Naive B cell (primary cell): ENCODE measurements around the gene KDM2A. TPM values are rescaled to one million over a fixed set of nuclear protein-coding genes. Genes with fewer than 3 reads are reported as not detected.

Experiments
- ATAC-seq, 2 donors: fragments of 150-1000 bp; cut with Tn5 transposase; 2 replicates each; pipeline ENCODE4 v1.10.0; 2021; ENCODE audit warnings: low read depth in 2 of 2, mild to moderate bottlenecking in 2 of 2, moderate library complexity in 2 of 2
- DNase-seq: peaks from one replicate; pipeline ENCODE4 v3.0.0; 2022
- H3K27ac Mint-ChIP-seq, 6 donors: one replicate each; pipeline ENCODE4 v1.8.0; 2020 to 2022; ENCODE audit warnings: mild to moderate bottlenecking in 6 of 6, mixed read lengths in 6 of 6, moderate library complexity in 5 of 6, inconsistent platforms in 2 of 6
- H3K27me3 Mint-ChIP-seq, 3 donors: one replicate each; pipeline ENCODE4 v1.8.0; 2021 to 2022; ENCODE audit warnings: mixed read lengths in 3 of 3, mild to moderate bottlenecking in 1 of 3
- H3K36me3 Mint-ChIP-seq, 2 donors: one replicate each; pipeline ENCODE4 v1.8.0; 2020 to 2022; ENCODE audit warnings: mixed read lengths in 2 of 2, inconsistent platforms in 1 of 2, mild to moderate bottlenecking in 1 of 2
- H3K4me1 Mint-ChIP-seq, 3 donors: one replicate each; pipeline ENCODE4 v1.8.0; 2020 to 2022; ENCODE audit warnings: mixed read lengths in 3 of 3, inconsistent platforms in 1 of 3, mild to moderate bottlenecking in 1 of 3, moderate library complexity in 1 of 3
- H3K4me3 Mint-ChIP-seq, 8 donors: one replicate each; pipeline ENCODE4 v1.8.0; 2020 to 2022; ENCODE audit warnings: mild to moderate bottlenecking in 8 of 8, mixed read lengths in 8 of 8, moderate library complexity in 8 of 8, inconsistent platforms in 2 of 8
- H3K9me3 Mint-ChIP-seq, 7 donors: one replicate each; pipeline ENCODE4 v1.8.0; 2020 to 2022; ENCODE audit warnings: mixed read lengths in 7 of 7, mild to moderate bottlenecking in 5 of 7, inconsistent platforms in 2 of 7, moderate library complexity in 1 of 7
- polyA plus RNA-seq, 6 donors: library from polyadenylated mRNA; unstranded; fragments of 300-500 nt; fragmentation: Illumina TruSeq; gene quantifications; one replicate each; pipeline ENCODE4 v1.2.3, GENCODE V29; 2021; ENCODE audit warnings: low read depth in 6 of 6

Gene KDM2A
- polyA plus RNA-seq, 6 donors from 2014 or later = 3.6 to 26.3 (median 14.9) TPM

DNA sequence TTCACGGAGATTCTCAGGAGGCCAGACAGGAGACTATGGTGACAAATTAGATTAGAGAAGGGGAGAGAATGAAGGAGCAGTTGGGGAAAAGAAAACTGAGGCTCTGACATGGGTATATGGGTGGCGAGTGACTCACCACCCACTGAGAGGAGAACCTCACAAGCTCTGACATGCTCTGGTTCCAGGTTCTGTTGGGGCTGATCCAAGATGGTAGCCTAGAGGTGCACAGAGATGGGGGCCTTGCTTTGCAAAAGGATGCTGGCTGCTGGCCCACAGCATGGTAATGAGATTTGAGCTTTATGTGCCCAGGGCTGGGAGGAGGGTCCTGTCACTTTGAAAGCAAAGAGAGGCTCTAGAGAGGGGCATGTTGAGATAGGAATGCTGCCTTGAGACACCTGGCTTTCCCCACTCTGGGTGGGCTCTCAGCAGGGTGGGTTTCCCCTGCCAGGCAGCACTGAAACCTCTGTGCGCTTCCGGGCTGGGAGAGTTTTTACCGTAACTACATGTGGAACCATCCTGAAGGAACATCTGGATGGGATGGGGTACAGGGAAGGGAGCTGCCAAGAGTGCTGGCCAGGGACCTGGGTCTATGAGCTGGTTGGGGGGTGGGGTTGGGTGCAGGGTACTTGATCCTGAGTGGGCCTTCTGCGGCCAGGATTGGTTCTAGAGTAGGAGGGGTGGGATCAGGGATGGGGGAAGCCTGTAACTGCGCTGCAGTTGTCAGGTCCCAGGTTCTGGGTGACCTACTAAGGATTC lies 146.0 kb downstream of the KDM2A start:
- peaks cover 5 to 13% of the 10 kb centered on the region in 2 donors for H3K36me3 Mint-ChIP-seq
- no peak for DNase-seq

DNA sequence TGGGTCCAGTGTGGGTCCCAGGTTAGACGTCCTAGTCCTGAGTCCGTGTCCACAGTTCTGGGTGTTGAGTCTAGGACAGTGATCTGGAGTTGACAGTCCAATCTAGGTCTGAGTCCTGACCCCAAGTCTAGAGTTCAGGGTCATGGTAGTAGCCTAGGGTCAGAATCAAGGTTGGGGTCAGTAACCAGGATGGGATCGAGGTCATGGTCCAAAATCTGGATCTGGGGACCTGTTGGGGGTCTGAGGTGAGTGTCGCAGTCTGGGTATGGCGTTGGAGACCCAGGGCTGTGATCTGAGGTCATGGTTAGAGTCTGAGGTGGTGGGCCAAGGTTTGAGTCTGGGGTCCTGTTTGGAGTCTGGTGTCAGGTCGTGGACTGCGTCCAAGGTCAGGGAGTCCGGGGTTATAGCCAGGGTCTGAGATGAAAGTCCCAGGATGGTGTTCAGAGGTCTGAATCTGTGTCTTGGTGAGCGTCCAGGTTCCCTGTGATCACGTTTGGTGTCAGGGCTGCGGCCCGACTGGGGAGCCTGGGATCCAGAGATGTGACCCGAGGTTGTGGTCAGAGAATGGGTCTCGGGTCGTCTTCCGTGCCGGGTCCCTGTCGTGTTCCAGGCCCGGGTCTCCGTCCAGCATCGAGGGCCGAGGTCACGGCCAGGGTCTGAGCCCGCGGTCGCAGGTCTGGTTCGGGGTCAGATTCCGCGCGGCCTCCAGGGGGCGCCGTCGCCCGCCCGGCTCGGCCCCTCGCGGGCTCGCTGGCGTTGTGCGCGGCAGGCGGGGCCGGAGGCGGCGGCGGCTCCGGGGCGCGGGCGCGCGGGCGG lies 146.8 kb downstream of the KDM2A start:
- DNase-seq (peak; percentile 83), ATAC-seq (peak; percentile 59 to 68)
- Mint-ChIP-seq H3K4me3 (peak overlapping the region; percentile 71 to 99 (median 89)), H3K27me3 (peaks cover 0 to 7% (median 4%) of the 10 kb centered on the region in 3 donors), H3K4me1 (peaks cover 50 to 78% (median 70%) of the 10 kb centered on the region in 3 donors), H3K36me3 (peaks cover 5 to 13% of the 10 kb centered on the region in 2 donors), H3K27ac (peak overlapping the region in 5 of 6 donors; percentile 78 to 96 (median 94)), H3K9me3 (no peaks in the 10 kb centered on the region)

More for the DNA sequence above, 146.0 kb downstream of the KDM2A start:
- ATAC-seq = no peak
- H3K27me3 Mint-ChIP-seq = peaks cover 0 to 7% (median 4%) of the 10 kb centered on the region in 3 donors
- peak overlapping the region in 5 of 6 donors; percentile 43 to 96 (median 77) for H3K27ac Mint-ChIP-seq
- peak overlapping the region; percentile 55 to 99 (median 84) for H3K4me3 Mint-ChIP-seq
- no peaks in the 10 kb centered on the region for H3K9me3 Mint-ChIP-seq
- peaks cover 42 to 73% (median 63%) of the 10 kb centered on the region in 3 donors for H3K4me1 Mint-ChIP-seq

DNA sequence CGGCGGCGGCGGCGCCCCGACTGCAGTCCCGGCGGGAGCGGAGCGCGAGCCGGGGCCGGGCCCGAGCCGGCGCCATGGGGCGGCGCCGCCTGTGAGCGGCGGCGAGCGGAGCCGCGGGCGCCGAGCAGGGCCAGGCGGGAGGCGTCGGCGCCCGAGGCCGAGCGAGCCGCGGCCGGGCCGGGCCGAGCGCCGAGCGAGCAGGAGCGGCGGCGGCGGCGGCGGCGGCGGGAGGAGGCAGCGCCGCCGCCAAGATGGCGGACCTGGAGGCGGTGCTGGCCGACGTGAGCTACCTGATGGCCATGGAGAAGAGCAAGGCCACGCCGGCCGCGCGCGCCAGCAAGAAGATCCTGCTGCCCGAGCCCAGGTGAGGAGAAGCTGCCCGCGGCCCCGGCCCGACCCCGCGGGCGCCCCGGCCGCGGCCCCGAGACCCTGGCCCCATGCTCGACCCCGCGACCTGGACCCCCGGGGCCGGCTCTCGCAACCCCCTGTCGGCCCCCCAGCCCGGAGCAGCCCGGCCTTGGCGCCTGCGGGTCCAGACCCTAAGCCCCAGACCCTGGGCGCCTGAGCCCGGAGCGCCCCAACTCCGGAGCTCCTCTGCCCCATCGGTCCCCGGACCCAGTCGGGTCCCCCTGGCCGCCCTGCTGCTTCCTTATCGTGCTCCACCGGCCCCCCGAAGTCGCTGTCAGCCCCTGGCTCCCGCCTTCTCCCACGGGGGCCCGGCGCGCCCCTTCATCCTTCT lies 147.6 kb downstream of the KDM2A start, which contains the start of gene GRK2:
GRK2 (plus strand) TSS at position 25 of the 739 bp plus-strand sequence; CDS start at position 252, 227 bp downstream.
- peak; percentile 44 to 45 for ATAC-seq
- Mint-ChIP-seq H3K9me3 (no peaks in the 10 kb centered on the region), H3K36me3 (peaks cover 5 to 13% of the 10 kb centered on the region in 2 donors), H3K27ac (peak within 1 kb of the TSS; percentile 88 to 99 (median 96)), H3K27me3 (peaks cover 0 to 7% (median 4%) of the 10 kb centered on the region in 3 donors), H3K4me3 (peak within 1 kb of the TSS; percentile 95 to 100 (median 97)), H3K4me1 (peaks cover 58 to 81% (median 72%) of the 10 kb centered on the region in 3 donors)
- DNase-seq = no peak

GRCh38 chr11:67267188-67268080 lies 148.4 kb downstream of the KDM2A start:
- H3K4me3 Mint-ChIP-seq = peak overlapping the region; percentile 95 to 100 (median 97)

DNA sequence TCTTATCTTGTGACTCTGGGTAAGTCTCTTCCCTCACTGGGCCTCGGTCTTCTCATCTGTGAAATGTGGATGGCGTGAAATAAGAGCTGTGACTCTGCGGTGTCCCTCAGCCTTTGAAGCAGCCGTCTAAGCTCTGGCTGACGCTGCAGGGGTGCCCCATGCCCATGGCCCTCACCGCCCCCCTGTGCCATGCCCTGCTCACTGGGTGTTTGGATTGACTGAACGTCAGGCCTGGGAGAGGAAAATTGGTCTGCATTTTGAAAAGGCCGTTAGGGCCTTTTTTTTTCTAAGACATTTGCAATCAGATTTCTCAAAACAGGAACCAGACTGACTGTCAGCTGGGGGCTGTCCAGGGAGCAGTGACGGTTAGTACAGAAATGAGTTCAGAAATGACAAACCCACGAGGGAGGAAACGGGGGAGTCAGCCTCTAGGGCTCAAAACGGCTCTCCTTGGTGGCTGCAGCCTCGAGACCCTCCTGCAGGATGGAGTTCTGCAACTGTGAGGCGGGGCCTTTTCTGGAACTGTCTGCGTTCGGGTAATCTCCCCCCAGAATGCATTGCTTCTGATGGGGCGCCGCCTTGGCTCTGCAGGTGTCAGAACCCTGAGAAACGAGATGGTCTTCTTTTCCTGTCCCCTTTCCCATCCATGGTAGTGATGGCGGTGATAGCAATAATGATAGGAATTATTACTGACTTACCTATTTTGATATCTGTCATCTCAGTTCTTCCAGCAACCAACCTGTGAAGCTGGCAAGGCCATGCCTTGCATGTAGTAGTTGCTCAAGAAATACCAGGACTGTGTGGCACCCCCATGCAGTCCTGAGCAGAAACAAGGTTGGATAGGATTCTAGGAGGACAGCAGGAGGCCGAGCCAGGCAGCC lies 149.3 kb downstream of the KDM2A start:
- DNase-seq = peak; percentile 77
- ATAC-seq = peak; percentile 58 to 61
- Mint-ChIP-seq H3K36me3 (peaks cover 5 to 13% of the 10 kb centered on the region in 2 donors), H3K4me1 (peaks cover 55 to 82% (median 74%) of the 10 kb centered on the region in 3 donors), H3K4me3 (peak overlapping the region; percentile 95 to 100 (median 97)), H3K27ac (peak overlapping the region; percentile 88 to 99 (median 97)), H3K9me3 (no peaks in the 10 kb centered on the region), H3K27me3 (no peaks in the 10 kb centered on the region)

More at GRCh38 chr11:67267188-67268080, 148.4 kb downstream of the KDM2A start:
- H3K36me3 Mint-ChIP-seq = peaks cover 5 to 13% of the 10 kb centered on the region in 2 donors
- DNase-seq (no peak), ATAC-seq (no peak)
- no peaks in the 10 kb centered on the region for H3K9me3 Mint-ChIP-seq
- peak overlapping the region; percentile 88 to 99 (median 97) for H3K27ac Mint-ChIP-seq
- no peaks in the 10 kb centered on the region for H3K27me3 Mint-ChIP-seq
- H3K4me1 Mint-ChIP-seq = peaks cover 59 to 82% (median 74%) of the 10 kb centered on the region in 3 donors

GRCh38 chr11:67268962-67269268 lies 149.9 kb downstream of the KDM2A start:
- peaks cover 5 to 13% of the 10 kb centered on the region in 2 donors for H3K36me3 Mint-ChIP-seq
- H3K27ac Mint-ChIP-seq = peak overlapping the region in 5 of 6 donors; percentile 44 to 98 (median 96)

DNA sequence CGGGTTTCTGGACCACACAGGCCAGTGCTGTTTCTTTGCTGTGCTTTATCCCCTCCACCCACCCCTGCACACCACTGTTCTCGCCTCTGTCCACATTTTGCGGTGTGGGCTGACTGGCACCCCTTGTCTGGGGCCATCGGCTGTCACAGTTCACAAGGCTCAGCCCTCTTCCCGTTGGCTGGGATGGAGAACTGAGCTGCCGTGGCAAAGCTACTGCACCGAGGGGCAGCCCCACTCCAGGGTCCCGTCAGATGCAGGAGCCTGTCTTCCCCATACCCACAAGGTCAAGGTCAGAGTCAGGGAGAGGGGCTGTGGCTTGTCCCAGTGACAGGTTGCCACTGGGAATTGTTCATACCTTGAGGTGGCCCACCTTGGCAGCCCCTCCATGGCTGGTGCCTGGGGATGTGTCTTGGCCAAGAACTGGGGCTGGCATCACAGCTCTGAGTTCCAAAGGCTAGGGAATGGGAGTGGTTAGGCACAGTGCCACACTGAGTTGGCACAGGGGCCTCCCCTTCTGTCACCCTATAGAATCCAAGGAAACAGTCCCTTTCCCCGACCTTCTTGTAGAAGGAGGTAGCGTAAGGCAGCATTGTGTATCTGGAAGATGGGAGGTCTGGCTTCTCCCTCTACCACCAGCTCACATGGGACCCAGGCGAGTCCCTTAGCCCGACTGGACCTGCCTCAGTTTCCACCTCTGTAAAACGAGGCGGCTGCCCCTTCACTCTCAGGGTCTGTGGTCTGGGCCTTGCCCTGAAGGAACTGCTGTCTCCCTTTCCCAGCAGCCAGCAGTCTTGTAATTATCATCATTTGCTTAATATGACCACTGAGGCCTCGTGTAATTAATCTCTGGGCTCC lies 150.6 kb downstream of the KDM2A start:
- Mint-ChIP-seq H3K4me3 (peak overlapping the region; percentile 87 to 100 (median 96)), H3K36me3 (peaks cover 5 to 13% of the 10 kb centered on the region in 2 donors), H3K27me3 (no peaks in the 10 kb centered on the region), H3K27ac (peak overlapping the region; percentile 89 to 96 (median 92)), H3K9me3 (no peaks in the 10 kb centered on the region), H3K4me1 (peaks cover 61 to 87% (median 78%) of the 10 kb centered on the region in 3 donors)
- ATAC-seq (no peak), DNase-seq (no peak)

More at GRCh38 chr11:67268962-67269268, 149.9 kb downstream of the KDM2A start:
- Mint-ChIP-seq H3K9me3 (no peaks in the 10 kb centered on the region), H3K4me3 (peak overlapping the region; percentile 95 to 100 (median 97)), H3K27me3 (no peaks in the 10 kb centered on the region), H3K4me1 (peaks cover 59 to 87% (median 75%) of the 10 kb centered on the region in 3 donors)
- no peak for ATAC-seq
- no peak for DNase-seq

DNA sequence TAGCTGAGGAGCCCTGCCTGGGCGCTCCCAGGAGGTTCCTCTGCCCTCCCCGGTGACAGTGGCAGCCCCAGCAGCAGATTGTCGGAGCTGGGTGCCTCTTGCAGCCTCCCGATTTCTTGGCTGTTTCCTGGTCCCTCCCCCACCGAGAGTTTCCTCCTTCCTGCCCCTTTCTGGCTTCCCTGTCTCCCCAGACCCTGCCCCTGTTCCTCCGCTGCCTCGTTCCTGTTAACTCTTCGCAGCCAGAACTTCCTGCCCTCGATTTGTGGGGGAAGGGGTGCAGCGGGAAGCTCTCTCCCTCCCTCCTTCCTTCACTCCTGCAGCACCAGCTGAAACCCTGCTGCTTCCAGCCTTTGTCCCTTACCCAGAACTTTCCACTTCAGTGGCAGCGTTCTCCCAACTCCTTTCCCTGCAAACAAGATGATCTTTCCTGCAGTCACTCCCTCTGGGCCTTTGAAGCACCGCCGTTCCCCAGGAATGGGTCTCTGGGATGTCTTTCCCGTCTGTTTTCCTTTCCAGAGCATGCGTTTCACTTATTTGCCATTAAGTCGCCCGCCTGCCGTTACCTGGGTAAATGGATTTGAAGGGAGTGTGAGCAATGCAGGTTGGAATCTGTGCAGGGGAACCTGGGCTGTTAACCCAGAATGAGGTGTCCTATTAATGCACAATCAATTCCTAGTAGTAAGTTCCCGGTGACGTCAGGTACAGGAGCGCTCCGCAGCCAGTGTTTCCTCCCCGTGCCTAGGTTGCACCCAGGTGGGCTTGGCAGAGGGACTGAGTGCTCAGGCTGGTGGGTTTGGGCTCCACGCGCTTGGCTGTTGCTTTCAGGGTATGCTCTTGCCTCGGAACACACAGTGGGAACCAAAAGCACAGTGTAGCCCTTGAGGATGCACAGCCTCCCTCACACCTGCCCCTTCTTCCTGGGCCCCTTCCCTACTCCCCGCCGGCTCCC lies 151.5 kb downstream of the KDM2A start:
- Mint-ChIP-seq H3K9me3 (no peaks in the 10 kb centered on the region), H3K36me3 (peaks cover 5 to 13% of the 10 kb centered on the region in 2 donors), H3K4me1 (peaks cover 61 to 89% (median 81%) of the 10 kb centered on the region in 3 donors), H3K27me3 (no peaks in the 10 kb centered on the region), H3K27ac (peak overlapping the region; percentile 89 to 96 (median 92)), H3K4me3 (peak overlapping the region; percentile 87 to 100 (median 96))
- DNase-seq (no peak), ATAC-seq (no peak)

DNA sequence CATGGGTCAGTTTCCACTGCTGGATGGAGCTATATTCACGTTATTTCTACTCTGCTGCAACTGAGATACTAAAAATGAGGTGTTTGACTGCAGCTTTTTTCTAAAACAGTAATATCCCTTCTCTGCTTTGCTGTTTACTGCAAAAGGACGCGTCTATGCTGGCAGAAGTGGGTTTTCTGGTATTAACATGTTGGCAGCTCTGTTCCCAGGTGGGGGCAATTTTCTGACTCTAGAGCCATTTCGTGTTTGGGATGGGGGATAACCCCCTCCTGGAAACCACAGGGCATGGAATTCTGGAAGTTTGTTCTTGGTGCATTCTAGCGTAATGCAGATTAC lies 152.1 kb downstream of the KDM2A start:
- Mint-ChIP-seq H3K4me1 (peaks cover 64 to 90% (median 83%) of the 10 kb centered on the region in 3 donors), H3K27me3 (no peaks in the 10 kb centered on the region), H3K27ac (peak overlapping the region; percentile 67 to 94 (median 90)), H3K4me3 (peak overlapping the region; percentile 87 to 100 (median 96)), H3K36me3 (peaks cover 5 to 13% of the 10 kb centered on the region in 2 donors), H3K9me3 (no peaks in the 10 kb centered on the region)
- no peak for ATAC-seq
- DNase-seq = no peak
